NCI-H1105 (cell line): Measurements from ENCODE around the gene C16orf82.
"Not testable (repeated sequence)": the region's sequence is repeated elsewhere in the genome, so short reads cannot be mapped to it uniquely, and the experiment has no call there.

Experiments used
- DNase-seq: peaks from one replicate; lab custom pipeline; 2025; lab: John Stamatoyannopoulos, UW

C16orf82 gene

DNA sequence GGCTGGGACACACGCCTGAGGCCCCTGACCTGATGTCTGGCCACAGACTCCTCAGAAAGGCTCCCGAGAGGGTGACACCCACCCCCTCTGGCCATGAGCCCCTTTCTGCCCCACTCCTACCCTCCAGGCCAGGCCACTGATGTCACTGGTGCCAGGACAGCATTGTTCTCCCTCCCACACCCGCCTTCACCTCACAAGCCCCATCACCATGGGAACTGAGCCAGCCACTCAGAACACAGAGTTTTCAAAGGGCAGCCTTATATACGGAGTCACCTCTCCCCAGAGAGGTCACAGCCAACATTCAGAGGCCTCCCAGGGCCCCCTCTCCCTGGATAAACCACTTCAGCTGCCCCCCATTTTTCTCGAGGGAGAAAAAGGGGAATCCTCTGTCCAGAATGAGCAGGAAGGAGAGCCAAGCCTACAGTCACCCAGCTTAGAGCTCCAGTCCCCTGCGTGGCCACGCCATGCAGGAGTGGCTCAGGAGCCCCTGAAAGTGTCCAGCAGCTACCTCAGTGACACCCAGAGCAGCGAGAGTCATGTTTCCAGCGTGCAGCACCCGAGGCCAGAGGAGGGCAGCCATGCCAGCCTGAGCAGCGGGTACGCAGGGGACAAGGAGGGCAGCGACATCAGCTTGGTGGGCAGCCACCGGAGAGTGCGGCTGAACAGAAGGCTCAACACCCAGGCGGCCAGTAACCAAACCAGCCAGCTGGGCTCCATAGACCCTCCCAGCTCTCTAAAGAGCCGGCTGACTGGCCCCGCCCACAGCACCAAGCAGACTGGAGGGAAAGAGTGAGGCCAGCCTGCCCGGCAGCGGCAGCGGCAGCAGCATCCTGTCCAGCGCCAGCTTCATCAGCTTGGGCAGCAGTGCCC, at the start of gene C16orf82:
Gene C16orf82 (plus strand): TSS at position 260 of the 870 bp plus-strand sequence.
- no peak for DNase-seq

DNA sequence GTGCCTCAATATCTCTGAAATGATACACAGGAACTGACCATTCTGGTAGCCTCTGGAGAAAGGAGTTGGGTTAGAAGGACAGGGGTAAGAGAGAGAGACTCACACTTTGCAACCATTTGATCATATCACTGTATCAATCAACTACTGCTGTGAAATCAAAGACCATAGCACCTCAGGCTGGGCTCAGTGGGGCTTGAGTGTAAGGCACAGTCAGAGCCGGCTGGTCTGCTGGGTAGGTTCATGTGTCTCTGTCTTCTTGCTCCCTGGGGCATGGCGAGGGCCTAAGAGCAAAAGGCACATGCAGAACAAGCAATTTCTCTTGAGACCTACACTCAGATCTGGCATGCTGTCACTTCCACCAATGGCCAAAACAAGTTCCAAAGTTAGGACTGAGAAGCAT, 46.7 kb upstream of the C16orf82 start:
- DNase-seq: no peak

DNA sequence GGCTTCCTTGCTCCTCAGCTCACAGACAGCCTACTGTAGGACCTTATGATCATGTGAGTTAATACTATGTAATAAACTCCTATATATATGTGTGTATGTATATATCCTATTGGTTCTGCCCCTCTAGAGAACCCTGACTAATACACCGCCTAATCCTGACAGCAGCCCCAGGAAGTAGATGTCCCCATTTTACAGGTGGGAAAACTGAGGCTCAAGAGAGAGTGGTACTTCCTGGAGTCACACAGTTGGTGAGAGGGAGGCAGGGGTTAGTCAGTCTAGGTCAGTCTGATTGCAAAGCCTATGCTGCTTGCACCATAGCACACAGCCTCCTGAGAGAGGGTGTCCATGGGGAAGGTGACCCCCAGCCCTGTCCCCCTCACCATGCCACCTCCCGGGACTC, 42.7 kb upstream of the C16orf82 start:
- no peak for DNase-seq

DNA sequence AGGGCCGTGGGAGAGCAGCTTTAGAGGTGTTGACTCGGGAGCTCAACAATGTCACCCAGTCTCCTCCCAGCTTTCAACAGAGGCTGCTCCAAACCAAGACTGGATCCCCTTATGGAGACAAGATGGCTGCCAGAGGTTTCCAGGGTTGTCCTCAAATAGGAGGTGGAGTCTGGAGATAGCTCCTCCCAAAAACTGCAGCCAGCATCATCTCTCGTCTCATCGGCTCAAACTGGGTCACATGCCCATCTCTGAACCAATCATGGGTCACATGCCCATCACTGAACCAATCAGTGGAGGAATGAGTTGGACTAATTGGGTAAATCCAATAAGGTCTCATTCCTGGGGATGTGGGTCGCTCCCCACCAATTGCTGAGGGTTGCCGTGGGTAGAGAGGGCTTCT, 41.1 kb upstream of the C16orf82 start:
- DNase-seq: no peak

DNA sequence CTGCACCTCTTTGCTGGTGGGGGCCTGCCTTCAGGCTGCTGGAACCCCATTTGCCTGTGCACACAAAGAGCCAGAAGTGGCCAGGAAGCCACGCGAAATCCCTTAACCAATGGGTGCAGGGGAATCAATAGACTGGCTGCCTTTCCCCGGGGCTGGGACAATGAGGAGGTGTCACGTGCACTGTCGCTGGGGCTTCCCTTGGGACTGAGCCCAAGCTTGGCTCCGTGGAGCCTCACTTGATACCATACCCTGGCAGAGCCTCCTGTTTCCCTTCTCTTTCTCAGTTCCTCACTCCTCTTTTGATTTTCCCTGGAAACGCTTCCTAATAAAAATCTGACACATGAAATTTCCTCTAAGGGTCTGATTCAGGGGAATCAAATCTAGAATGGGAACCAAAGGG, 38.8 kb upstream of the C16orf82 start:
- DNase-seq: no peak

DNA sequence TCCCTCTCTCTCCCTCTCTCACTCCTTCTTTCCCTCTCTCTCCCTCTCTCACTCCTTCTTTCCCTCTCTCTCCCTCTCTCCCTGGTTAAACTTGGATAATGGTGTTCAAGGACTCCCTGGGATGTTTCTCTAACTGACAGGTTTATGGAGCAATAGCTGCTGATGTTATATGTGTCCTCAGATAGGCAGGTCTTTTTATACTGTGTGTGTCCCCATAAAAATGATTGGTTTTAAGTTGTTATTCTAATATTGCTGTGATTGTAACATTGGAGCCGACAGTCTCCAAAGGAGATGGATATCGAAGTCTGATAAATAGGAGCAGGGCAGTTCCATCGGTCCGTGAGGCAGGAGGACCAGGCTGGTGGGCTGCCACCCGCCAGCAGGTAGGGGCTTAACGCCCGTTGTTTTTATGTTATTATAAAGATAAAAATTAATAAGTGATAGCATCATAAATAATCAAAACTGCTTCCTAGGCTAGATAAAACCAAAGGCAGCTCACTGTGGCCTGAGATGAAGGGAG, 38.1 kb upstream of the C16orf82 start:
- DNase-seq: no peak

DNA sequence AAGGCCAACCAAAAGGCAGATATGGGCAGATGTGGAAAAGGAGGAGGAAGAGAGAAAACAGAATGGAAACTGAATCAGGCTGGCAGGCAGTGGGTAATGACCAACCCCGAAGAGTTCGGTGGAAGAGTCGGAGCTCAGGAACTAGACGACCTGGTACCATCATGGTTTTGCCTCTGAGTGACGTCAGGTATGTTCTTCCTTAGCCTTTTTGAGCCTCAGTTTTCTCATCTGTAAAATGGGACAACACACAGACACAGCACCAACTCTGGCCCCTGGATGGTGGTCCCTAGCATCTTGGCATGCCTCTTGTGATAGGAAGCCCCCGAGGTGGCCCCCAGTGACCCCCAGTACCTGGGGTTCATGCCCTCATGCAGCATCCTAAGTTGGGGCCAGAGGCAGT, 37.2 kb upstream of the C16orf82 start:
- no peak for DNase-seq

DNA sequence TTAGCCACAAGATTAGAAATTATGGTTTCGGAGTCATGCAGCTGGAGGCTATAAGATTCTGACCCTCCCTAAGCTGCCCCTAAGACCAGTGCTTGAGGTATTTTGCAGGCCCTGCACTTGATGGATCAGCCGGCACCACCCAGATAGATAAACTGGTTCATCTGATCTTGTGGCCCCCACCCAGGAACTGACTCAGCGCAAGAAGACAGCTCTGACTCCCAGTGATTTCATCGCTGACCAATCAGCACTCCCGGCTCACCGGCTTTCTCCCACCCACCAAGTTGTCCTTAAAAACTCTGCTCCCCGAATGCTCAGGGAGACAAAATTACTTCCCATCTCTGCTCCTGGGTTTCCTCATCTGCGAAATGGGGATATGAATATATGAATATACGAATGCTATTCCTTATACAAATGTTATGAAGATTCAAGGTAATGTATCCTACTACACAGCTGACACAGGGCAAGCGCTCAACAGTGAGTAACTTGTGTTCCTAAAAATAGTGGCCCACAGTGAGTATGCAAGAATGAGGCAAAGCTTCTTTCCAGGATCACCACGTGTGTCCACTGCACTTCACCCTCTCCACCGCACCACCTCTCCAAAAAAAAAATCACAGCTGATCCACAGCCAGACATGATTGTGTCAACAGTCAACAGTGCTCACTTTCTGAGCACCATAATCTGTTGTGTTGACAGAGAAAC, 33.3 kb upstream of the C16orf82 start:
- DNase-seq: no peak

DNA sequence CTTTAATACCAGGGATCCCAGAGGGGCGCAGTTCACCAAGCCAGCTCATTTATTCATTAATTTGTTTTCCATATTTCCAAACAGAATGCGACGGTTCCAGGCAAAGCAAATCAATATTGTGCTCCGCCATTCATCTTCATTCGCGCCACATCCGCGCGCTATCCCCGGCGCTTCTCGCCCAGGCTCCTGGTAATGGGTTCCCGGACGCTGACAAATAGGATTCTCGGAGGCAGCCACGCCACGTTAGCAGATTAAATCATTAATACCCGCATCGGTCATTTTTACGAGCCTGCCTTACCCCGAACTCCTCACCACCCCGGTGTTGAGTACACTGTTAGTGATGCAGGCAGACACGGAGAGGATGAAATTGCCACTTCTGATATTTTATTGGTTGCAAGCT, 26.0 kb upstream of the C16orf82 start:
- DNase-seq: no peak

DNA sequence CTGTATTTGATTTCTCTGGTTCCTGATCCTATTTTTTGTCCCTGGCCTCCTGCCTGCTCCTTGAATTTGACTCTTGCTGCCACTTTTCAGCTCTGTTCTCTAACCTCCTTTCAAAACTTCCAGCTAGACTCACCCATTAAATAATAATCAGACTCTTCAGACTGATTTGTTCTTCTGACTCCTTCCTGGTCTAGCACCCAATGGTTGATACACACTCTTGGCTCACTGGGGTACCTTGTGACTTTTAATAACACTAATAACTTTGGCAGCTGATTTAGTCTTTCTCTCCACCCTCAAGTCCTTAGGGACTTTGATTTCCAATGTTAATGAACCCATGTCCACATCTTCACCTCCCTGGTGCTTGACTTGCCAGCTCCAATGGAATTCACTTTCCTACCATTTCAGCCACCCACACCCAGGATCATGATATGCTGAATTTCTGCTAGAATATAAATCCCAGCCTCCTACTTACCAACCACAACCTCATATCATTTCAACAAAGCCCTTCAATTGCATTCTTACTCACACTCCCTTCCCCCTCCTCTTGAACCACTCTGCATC, 19.7 kb upstream of the C16orf82 start:
- DNase-seq: no peak

DNA sequence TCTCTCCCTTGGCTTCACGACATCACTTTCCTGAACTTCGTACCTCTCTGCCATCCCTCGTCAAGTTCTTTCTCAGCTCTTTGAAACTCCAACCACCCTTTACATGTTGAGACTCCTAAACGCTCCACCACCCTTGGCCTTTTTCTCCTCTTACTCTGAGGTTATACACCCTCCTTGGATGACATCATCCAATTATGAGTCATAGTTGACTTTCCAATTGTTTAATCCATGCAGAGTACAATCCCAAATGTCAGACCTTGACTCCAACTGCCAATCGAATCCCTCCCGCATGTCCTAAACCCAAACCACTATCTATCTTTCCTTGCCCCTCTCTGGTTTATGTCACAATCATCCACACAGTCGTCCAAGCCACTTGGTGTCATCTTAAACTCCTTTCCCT, 18.4 kb upstream of the C16orf82 start:
- no peak for DNase-seq

DNA sequence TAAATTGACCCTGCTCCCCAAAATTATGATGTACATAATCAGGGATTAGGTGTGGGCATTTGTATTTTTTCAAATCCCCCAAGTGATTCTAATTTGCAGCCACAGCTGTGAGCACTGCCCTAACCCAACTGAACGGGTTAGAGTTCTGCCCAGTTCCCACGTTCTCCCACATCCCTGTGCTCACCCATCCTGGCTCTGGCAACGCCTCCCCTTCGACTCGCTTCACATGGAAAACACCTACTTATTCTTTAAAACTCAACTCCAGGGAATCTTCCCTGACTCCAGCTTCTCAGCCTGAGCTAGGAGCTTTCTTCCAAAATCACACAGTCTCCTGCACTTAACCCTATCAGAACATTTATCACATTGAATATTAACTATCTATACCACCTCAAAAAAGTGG, 17.6 kb upstream of the C16orf82 start:
- DNase-seq: no peak

DNA sequence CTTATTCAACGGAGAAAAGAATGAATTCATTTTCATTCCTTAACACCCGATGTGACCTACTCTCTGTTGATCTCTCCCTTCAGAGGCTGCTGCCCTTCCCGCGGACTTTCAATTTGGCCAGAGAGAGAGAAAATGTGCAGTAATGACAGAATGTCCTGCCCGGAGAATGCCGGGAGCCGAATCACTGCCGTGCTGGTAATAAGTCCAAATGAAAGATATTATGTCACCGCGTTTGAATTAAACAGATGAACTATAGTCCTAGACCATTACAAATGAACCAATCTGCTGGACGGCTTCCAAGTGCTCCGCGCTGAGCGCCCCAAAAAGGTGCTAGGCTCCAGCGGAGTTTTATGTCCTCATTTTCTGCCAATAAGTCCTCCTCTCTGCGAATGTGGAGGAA, 14.7 kb upstream of the C16orf82 start:
- no peak for DNase-seq

DNA sequence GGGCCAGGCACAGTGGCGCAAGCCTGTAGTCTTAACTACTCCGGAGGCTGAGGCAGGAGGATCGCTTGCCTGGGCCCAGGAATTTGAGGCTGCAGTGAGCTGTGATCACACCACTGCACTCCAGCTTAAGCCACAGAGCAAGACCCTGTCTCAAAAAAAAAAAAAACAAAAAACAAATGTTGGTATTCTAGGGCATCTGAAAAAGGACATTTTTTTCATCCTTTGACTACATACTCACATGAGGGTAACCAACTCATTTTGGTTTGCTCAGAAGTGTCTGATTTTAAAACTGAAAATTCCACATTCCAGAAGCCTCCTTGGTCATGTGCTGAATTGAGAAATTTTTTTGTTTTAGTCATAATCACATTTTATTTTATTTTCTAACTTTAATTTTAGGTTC, 12.7 kb upstream of the C16orf82 start:
- DNase-seq: no peak

DNA sequence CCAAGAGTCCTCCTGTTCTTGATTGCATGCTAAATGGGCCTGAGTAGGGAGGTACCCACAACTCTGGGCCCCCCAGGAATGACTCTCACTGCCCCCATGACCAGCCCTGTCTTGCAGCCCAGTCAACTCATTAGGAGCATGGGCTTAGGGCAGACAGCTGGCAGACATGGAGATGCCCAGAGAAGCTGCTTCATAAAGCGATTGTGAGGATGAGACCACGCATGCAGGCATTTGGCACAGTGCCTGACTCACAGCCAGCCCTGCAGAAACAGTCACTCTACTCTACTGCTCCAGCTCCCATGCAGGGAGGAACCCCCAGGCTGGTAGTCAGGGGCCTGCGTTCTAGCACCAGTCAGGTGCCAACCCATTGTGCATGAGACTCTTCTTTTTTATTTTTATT, 8.4 kb upstream of the C16orf82 start:
- DNase-seq: no peak

DNA sequence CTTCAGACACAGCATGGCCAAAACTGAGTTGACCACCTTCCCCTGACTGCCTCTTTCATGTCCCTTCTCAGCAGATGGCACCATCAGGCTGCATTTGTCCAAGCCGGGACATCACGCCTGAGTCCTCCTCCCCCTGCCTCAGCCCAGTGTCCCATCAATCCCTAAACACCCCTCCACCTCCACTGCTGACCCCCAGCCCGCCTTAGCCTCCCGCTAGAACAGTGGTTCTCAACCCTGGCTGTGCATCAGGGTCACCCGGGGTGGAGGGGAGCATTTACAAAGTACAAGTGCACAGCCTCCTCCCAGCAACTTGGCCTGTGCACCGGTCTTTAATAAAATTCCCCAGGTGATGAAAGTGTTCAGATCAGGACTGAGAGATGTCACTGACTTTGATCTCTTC, 4.0 kb downstream of the C16orf82 start:
- no peak for DNase-seq

DNA sequence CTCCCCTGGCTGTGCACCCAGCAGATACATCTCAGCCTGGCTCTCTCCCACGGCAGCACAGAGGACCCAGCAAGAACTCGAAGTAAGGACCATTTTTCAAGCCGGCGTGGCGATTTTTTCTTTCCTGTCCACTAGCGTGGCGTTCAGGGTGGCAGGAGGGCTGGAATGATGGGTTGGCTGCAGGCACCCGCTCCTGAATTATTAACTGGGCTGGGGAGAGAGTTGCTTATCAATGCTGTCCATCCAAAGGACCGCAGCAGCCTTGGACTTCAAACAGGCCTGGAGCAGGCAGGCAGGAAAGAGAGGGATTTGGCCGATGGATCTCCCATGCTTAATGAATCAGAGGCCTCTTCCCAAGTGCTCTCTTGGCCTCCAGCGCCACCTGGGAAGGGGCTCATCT, 7.0 kb downstream of the C16orf82 start:
- no peak for DNase-seq

DNA sequence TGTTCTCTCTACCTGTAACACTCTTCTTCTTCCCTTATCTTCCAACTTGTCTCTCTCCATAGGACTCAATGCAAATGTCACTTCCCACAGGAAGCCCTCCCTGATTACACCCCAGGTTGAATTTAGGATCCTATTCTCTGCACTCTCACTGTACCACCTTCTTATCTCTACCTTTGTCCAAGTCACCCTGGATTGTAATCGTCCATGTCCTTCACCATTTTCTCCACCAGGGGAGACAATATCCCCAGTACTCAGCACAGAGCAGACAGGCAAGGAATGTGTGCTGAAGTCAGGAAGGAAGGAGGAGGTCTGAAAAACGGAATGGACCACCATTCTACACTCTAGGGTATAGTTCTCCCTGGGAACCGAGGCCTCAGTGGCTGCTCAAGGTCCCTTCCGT, 14.2 kb downstream of the C16orf82 start:
- no peak for DNase-seq

DNA sequence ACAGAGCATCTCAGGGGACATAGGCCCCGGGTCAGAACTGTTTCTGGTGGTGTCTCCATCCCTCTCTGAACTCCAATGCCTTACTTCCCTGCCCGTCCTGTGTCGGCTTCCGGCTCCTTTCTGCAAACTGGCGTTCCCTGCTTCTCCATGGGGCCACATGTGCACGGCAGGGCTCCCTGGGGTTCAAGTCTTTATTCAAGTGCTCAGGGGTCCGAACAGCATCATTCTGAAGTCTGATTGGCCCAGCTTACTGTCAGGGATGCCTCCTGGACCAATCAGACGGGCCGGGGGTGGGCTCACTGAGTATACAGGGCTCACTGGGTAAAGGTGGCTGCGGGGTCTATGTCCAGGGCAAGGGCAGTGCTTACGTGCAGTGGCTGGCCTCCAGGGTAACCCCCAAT, 17.1 kb downstream of the C16orf82 start:
- no peak for DNase-seq

DNA sequence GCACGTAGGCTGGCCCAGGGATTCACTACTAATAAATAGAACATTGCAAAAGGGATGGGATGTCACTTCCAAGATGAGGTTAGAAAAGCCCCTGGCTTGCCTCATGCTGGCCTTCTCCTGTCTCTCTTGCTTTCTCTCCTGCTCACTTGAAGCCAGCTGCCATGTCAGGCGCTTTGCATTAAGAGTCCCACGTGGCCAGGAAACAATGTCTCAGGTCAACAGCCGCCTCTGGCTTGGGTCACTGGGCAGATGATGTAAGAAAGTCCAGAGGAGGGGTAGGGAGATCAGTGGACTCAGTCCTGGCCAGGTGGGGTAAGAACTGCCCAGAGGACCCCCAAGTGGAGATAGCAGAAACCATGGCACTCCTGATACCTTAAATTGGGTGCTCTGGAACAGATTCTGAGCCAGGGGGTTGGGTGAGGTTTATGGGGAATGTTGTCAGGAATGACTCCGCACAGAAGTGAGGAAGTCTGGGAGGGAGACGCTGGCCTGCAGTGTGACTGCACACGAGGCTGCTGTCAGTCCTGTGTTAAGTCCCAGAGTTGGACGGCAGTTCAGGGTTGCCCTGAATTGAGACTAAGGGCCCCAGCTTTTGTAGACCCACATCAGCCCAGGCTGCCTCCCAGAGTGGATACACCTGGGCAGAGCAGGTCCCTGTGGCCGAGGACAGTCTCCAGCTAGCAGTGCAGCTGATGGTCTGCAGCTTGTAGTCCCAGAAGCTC, 17.7 kb downstream of the C16orf82 start:
- no peak for DNase-seq

DNA sequence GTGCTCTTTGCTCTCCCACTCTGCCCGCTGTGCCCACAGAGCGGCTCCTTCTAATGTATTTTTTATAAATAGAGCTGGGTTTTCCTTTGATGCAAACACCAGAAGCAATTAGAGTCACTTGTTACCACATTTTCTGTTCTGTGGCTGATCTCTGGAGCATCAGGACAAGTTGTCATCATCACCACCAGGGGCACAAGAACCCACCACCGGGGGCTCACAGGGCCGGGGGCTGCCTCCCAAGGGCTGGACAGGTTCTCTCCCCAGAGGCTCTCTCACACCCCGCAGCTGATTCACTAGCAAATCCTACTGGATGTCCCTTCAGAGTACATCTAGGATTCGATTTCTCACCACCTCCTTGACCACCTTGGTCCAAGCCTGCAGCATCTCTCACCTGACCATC, 18.5 kb downstream of the C16orf82 start:
- DNase-seq: no peak

DNA sequence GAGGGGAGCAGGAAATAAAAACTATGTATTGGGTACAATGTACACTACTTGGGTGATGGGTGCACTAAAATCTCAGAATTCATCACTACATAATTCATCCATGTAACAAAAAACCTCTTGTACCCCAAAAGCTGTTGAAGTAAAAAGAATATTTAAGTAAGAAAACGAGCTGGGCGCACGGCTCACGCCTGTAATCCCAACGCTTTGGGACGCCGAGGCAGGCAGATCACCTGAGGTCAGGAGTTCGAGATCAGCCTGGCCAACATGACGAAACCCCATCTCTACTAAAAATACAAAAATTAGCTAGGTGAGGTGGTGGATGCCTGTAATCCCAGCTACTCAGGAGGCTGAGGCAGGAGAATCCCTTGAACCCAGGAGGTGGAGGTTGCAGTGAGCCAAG, 19.3 kb downstream of the C16orf82 start:
- not testable (repeated sequence) for DNase-seq
